ENCODE measurements around the gene CALML5.

The CALML5 gene

DNA sequence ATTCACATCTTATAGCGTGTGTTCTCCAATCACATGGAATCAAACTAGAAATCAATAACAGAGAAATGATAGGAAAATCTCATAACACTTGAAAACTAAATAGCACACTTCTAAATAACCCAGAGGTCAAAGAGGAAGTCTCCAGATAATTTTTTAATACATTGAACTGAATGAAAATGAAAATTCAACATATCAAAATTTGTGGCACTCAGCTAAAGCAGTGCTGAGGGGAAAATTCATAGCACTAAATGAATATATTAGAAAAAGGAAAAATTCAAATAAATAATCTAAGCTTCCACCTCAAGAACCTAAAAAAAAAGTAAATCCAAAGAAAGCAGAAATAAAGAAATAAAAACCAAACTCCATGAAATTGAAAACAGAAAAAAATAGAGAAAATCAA, 42.7 kb upstream of the CALML5 start:
- peaks cover 0 to 19% (median 8%) of the 10 kb centered on the region in 5 donors for H3K4me1 ChIP-seq (ENCODE audit: control insufficient read depth in 5 of 5, insufficient read depth in 5 of 5, low read length in 5 of 5)
- H3K9me3 ChIP-seq (ENCODE audit: control insufficient read depth in 5 of 5, low read length in 5 of 5) = peaks cover 0 to 8% (median 4%) of the 10 kb centered on the region in 5 donors
- no peak overlapping the region for H3K4me3 ChIP-seq (ENCODE audit: low read depth in 1 of 5, low read length in 5 of 5)
- no peaks in the 10 kb centered on the region for H3K27me3 ChIP-seq (ENCODE audit: control insufficient read depth in 5 of 5, insufficient read depth in 4 of 5, low read length in 5 of 5)
- H3K9ac ChIP-seq (ENCODE audit: low read length in 5 of 5) = no peak overlapping the region
- H3K27ac ChIP-seq (ENCODE audit: low read depth, low read length) = no peak overlapping the region
- no peaks in the 10 kb centered on the region for H3K36me3 ChIP-seq (ENCODE audit: control insufficient read depth in 5 of 5, insufficient read depth in 5 of 5, low read length in 5 of 5)

DNA sequence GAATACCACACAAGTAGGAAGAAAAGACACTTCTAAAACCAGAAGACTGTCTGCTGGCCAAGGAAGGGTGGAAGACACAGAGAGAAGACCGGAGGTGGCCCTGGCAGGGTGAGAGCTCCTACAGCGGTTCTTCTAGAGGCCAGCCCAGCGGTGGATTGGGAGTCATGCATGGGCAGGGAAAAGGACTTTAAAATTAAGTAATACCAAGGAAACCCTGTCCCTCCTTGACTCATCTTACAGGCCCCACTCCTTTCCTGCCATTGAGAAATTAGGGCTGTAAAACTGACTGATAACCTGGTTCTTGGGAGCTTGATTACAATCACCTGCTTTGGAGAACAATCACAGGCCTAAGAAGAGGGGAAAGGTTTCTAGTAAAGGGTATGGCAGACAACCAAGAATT, 41.5 kb upstream of the CALML5 start:
- Histone ChIP-seq H3K36me3 (ENCODE audit: control insufficient read depth in 5 of 5, insufficient read depth in 5 of 5, low read length in 5 of 5) (no peaks in the 10 kb centered on the region), H3K27ac (ENCODE audit: low read depth, low read length) (no peak overlapping the region), H3K4me3 (ENCODE audit: low read depth in 1 of 5, low read length in 5 of 5) (no peak overlapping the region)

GRCh38 chr10:5540080-5540479, 40.7 kb upstream of the CALML5 start:
- Histone ChIP-seq H3K9me3 (ENCODE audit: control insufficient read depth in 5 of 5, low read length in 5 of 5) (peaks cover 0 to 8% (median 4%) of the 10 kb centered on the region in 5 donors), H3K4me3 (ENCODE audit: low read depth in 1 of 5, low read length in 5 of 5) (no peak overlapping the region), H3K9ac (ENCODE audit: low read length in 5 of 5) (no peak overlapping the region), H3K4me1 (ENCODE audit: control insufficient read depth in 5 of 5, insufficient read depth in 5 of 5, low read length in 5 of 5) (peaks cover 0 to 11% (median under 1%) of the 10 kb centered on the region in 5 donors), H3K27me3 (ENCODE audit: control insufficient read depth in 5 of 5, insufficient read depth in 4 of 5, low read length in 5 of 5) (no peaks in the 10 kb centered on the region), H3K27ac (ENCODE audit: low read depth, low read length) (no peak overlapping the region), H3K36me3 (ENCODE audit: control insufficient read depth in 5 of 5, insufficient read depth in 5 of 5, low read length in 5 of 5) (no peaks in the 10 kb centered on the region)

More for the DNA sequence above, 41.5 kb upstream of the CALML5 start:
- Histone ChIP-seq H3K9me3 (ENCODE audit: control insufficient read depth in 5 of 5, low read length in 5 of 5) (peaks cover 0 to 8% (median 4%) of the 10 kb centered on the region in 5 donors), H3K9ac (ENCODE audit: low read length in 5 of 5) (no peak overlapping the region), H3K27me3 (ENCODE audit: control insufficient read depth in 5 of 5, insufficient read depth in 4 of 5, low read length in 5 of 5) (no peaks in the 10 kb centered on the region), H3K4me1 (ENCODE audit: control insufficient read depth in 5 of 5, insufficient read depth in 5 of 5, low read length in 5 of 5) (peaks cover 0 to 14% (median 7%) of the 10 kb centered on the region in 5 donors)

DNA sequence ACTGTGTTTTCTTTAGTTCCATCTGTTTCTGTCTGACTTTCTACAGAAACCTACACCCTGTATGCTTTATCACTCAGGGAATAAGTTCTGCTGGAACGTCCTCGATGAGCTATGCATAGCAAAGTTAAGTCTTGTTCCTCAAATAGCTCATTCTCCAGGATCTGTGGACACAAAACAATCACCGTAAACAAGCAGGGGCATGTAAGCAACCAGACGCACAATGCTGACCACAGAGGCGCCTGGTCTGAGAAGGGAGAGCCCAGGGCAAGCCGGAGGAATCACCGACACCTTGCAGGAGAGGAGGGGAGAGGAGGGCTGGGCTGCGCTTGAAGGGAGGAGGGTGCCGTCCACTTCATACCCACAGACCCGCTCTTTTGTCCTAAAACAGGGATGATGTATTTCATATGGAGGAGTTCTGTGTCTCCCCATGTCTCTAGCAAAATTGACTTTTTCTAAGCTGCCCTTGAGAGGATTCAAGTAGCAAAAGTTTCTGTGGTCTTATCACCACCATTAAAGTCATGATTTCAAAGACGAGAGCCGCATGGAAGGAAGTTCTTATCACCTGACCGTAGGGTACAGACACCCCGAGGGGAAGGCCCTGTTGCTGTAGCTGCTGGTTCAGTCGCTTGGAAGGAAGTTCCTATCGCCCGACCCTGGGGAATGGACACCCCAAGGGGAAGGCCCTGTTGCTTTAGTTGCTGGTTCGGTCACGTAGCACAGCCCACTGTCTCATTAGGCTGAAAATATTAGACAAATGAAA, 39.7 kb upstream of the CALML5 start:
- H3K9ac ChIP-seq (ENCODE audit: low read length in 5 of 5) = no peak overlapping the region
- peaks cover 0 to 8% (median 4%) of the 10 kb centered on the region in 5 donors for H3K9me3 ChIP-seq (ENCODE audit: control insufficient read depth in 5 of 5, low read length in 5 of 5)
- peaks cover 2 to 17% (median 9%) of the 10 kb centered on the region in 5 donors for H3K4me1 ChIP-seq (ENCODE audit: control insufficient read depth in 5 of 5, insufficient read depth in 5 of 5, low read length in 5 of 5)
- H3K27ac ChIP-seq (ENCODE audit: low read depth, low read length) = no peak overlapping the region
- H3K4me3 ChIP-seq (ENCODE audit: low read depth in 1 of 5, low read length in 5 of 5) = no peak overlapping the region
- no peaks in the 10 kb centered on the region for H3K27me3 ChIP-seq (ENCODE audit: control insufficient read depth in 5 of 5, insufficient read depth in 4 of 5, low read length in 5 of 5)
- H3K36me3 ChIP-seq (ENCODE audit: control insufficient read depth in 5 of 5, insufficient read depth in 5 of 5, low read length in 5 of 5) = no peaks in the 10 kb centered on the region

DNA sequence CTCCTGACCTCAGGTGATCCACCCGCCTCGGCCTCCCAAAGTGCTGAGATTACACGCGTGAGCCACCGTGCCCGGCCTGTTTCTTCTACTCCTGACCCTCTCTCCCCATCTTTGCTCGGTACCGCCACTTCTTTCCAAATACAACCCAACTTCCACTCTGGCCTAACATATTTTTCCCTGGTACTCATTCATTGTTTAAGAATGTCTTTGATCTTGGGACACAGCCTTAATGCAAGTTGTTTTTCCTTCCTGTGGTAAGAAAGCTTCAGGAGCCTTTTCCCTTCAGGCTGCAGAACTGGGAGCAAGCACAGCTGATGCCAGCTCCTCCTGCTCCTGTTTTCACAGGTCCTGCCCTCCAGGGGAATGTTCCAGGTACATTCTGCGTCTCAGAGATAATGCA, 39.1 kb upstream of the CALML5 start:
- Histone ChIP-seq H3K9me3 (ENCODE audit: control insufficient read depth in 5 of 5, low read length in 5 of 5) (peaks cover 0 to 8% (median 4%) of the 10 kb centered on the region in 5 donors), H3K4me3 (ENCODE audit: low read depth in 1 of 5, low read length in 5 of 5) (no peak overlapping the region), H3K36me3 (ENCODE audit: control insufficient read depth in 5 of 5, insufficient read depth in 5 of 5, low read length in 5 of 5) (no peaks in the 10 kb centered on the region), H3K27me3 (ENCODE audit: control insufficient read depth in 5 of 5, insufficient read depth in 4 of 5, low read length in 5 of 5) (no peaks in the 10 kb centered on the region), H3K9ac (ENCODE audit: low read length in 5 of 5) (no peak overlapping the region), H3K4me1 (ENCODE audit: control insufficient read depth in 5 of 5, insufficient read depth in 5 of 5, low read length in 5 of 5) (peaks cover 2 to 19% (median 14%) of the 10 kb centered on the region in 5 donors), H3K27ac (ENCODE audit: low read depth, low read length) (no peak overlapping the region)

GRCh38 chr10:5537684-5538083, 38.3 kb upstream of the CALML5 start:
- Histone ChIP-seq H3K4me3 (ENCODE audit: low read depth in 1 of 5, low read length in 5 of 5) (no peak overlapping the region), H3K9me3 (ENCODE audit: control insufficient read depth in 5 of 5, low read length in 5 of 5) (peaks cover 0 to 7% (median 2%) of the 10 kb centered on the region in 5 donors), H3K4me1 (ENCODE audit: control insufficient read depth in 5 of 5, insufficient read depth in 5 of 5, low read length in 5 of 5) (peaks cover 2 to 24% (median 14%) of the 10 kb centered on the region in 5 donors), H3K9ac (ENCODE audit: low read length in 5 of 5) (no peak overlapping the region), H3K36me3 (ENCODE audit: control insufficient read depth in 5 of 5, insufficient read depth in 5 of 5, low read length in 5 of 5) (no peaks in the 10 kb centered on the region), H3K27ac (ENCODE audit: low read depth, low read length) (no peak overlapping the region), H3K27me3 (ENCODE audit: control insufficient read depth in 5 of 5, insufficient read depth in 4 of 5, low read length in 5 of 5) (no peaks in the 10 kb centered on the region)

GRCh38 chr10:5536486-5537081, 37.2 kb upstream of the CALML5 start:
- Histone ChIP-seq H3K27me3 (ENCODE audit: control insufficient read depth in 5 of 5, insufficient read depth in 4 of 5, low read length in 5 of 5) (no peaks in the 10 kb centered on the region), H3K4me3 (ENCODE audit: low read depth in 1 of 5, low read length in 5 of 5) (no peak overlapping the region), H3K9ac (ENCODE audit: low read length in 5 of 5) (no peak overlapping the region), H3K9me3 (ENCODE audit: control insufficient read depth in 5 of 5, low read length in 5 of 5) (peaks cover 0 to 7% (median 0%) of the 10 kb centered on the region in 5 donors), H3K27ac (ENCODE audit: low read depth, low read length) (no peak overlapping the region), H3K36me3 (ENCODE audit: control insufficient read depth in 5 of 5, insufficient read depth in 5 of 5, low read length in 5 of 5) (no peaks in the 10 kb centered on the region), H3K4me1 (ENCODE audit: control insufficient read depth in 5 of 5, insufficient read depth in 5 of 5, low read length in 5 of 5) (peaks cover 2 to 31% (median 22%) of the 10 kb centered on the region in 5 donors)

- Histone ChIP-seq H3K9me3 (ENCODE audit: control insufficient read depth in 5 of 5, low read length in 5 of 5) (no peaks in the 10 kb centered on the region), H3K27ac (ENCODE audit: low read depth, low read length) (peak overlapping the region; percentile 88), H3K4me1 (ENCODE audit: control insufficient read depth in 5 of 5, insufficient read depth in 5 of 5, low read length in 5 of 5) (peaks cover 2 to 31% (median 22%) of the 10 kb centered on the region in 5 donors), H3K27me3 (ENCODE audit: control insufficient read depth in 5 of 5, insufficient read depth in 4 of 5, low read length in 5 of 5) (no peaks in the 10 kb centered on the region), H3K4me3 (ENCODE audit: low read depth in 1 of 5, low read length in 5 of 5) (no peak overlapping the region), H3K9ac (ENCODE audit: low read length in 5 of 5) (peak overlapping the region in 3 of 5 donors; percentile 35 to 40 (median 36)), H3K36me3 (ENCODE audit: control insufficient read depth in 5 of 5, insufficient read depth in 5 of 5, low read length in 5 of 5) (no peaks in the 10 kb centered on the region)
Measured at GRCh38 chr10:5534880-5535856, 35.8 kb upstream of the CALML5 start.

GRCh38 chr10:5534051-5534821, 34.9 kb upstream of the CALML5 start:
- H3K27ac ChIP-seq (ENCODE audit: low read depth, low read length) = peak overlapping the region; percentile 88
- no peak overlapping the region for H3K4me3 ChIP-seq (ENCODE audit: low read depth in 1 of 5, low read length in 5 of 5)
- no peaks in the 10 kb centered on the region for H3K27me3 ChIP-seq (ENCODE audit: control insufficient read depth in 5 of 5, insufficient read depth in 4 of 5, low read length in 5 of 5)
- H3K4me1 ChIP-seq (ENCODE audit: control insufficient read depth in 5 of 5, insufficient read depth in 5 of 5, low read length in 5 of 5) = peaks cover 2 to 31% (median 22%) of the 10 kb centered on the region in 5 donors
- no peaks in the 10 kb centered on the region for H3K9me3 ChIP-seq (ENCODE audit: control insufficient read depth in 5 of 5, low read length in 5 of 5)
- no peaks in the 10 kb centered on the region for H3K36me3 ChIP-seq (ENCODE audit: control insufficient read depth in 5 of 5, insufficient read depth in 5 of 5, low read length in 5 of 5)
- peak overlapping the region in 2 of 5 donors; percentile 35 to 36 for H3K9ac ChIP-seq (ENCODE audit: low read length in 5 of 5)
